ENCODE results near the gene MAD1L1.

GRCh38 chr7:1971946-1972654 lies 260.6 kb downstream of the MAD1L1 start:
- no peak for TF ChIP-seq EZH2 (IDR thresholded peaks at IDR 0.05; ENCODE audit: low read length, missing control alignments)
- no peak for TF ChIP-seq CTCF (conservative IDR thresholded peaks at IDR 0.05 in 1 of 2, IDR thresholded peaks at IDR 0.05 in 1 of 2; ENCODE audit: low read depth in 1 of 2, low read length in 2 of 2)

Data from fibroblast of lung (primary cell).